PC-3 (cell line): Measurements from ENCODE around the gene UGT1A9.

Experiments used
- EZH2 ChIP-seq: fragments of 300-600 bp; sonication (generic); IDR thresholded peaks from one replicate; pipeline ENCODE4 v1.6.1; 2017; ENCODE audit warnings: antibody characterized with exemption, mild to moderate bottlenecking, low read length; ENCODE audit not compliant: unreplicated experiment
- EZH2phosphoT487 ChIP-seq: fragments of 300-600 bp; sonication (generic); IDR thresholded peaks from 2 replicates; pipeline ENCODE4 v1.6.1; 2018; ENCODE audit warnings: mild to moderate bottlenecking, antibody characterized with exemption, low read length, borderline replicate concordance
- TF ChIP-seq, protein P1 (sequence below): fragments of 300-600 bp; sonication (generic); conservative IDR thresholded peaks from 2 replicates; pipeline ENCODE4 v1.5.1; 2017; ENCODE audit warnings: antibody characterized with exemption, low read depth, mild to moderate bottlenecking, low read length

DNA sequence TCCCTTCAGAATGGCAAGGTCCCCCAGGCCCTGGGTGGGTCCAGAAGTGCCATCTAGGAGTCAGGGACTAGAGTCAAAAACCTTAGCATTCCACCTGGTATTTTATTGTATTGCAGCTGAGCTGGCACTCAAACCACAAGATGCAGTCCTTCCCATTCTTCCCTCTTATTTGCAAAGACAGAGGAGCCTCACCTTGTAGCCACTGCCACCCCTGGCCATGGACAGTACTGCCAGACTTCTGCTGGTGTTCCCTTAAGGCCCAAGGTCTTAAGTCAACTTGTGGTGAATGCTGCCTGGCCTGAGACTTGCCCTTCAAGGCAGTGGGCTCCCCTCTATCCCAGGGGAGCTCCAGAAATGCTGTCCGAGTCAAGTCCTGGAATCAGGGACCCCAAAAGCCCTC lies 28.6 kb upstream of the UGT1A9 start:
- TF ChIP-seq, protein P1, sequence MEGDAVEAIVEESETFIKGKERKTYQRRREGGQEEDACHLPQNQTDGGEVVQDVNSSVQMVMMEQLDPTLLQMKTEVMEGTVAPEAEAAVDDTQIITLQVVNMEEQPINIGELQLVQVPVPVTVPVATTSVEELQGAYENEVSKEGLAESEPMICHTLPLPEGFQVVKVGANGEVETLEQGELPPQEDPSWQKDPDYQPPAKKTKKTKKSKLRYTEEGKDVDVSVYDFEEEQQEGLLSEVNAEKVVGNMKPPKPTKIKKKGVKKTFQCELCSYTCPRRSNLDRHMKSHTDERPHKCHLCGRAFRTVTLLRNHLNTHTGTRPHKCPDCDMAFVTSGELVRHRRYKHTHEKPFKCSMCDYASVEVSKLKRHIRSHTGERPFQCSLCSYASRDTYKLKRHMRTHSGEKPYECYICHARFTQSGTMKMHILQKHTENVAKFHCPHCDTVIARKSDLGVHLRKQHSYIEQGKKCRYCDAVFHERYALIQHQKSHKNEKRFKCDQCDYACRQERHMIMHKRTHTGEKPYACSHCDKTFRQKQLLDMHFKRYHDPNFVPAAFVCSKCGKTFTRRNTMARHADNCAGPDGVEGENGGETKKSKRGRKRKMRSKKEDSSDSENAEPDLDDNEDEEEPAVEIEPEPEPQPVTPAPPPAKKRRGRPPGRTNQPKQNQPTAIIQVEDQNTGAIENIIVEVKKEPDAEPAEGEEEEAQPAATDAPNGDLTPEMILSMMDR = peak; percentile 48; the same call in 1 of the 2 replicates
- TF ChIP-seq EZH2 (no peak), EZH2phosphoT487 (no peak)
